HG03378 (cell line): Measurements from ENCODE around the gene TAS2R13.

Experiments
- ATAC-seq: cut with Tn5 transposase; IDR thresholded peaks from one replicate; pipeline ENCODE4 v1.9.1; 2021; ENCODE audit warnings: mild to moderate bottlenecking, moderate library complexity; ENCODE audit not compliant: unreplicated experiment

TAS2R13 gene

DNA sequence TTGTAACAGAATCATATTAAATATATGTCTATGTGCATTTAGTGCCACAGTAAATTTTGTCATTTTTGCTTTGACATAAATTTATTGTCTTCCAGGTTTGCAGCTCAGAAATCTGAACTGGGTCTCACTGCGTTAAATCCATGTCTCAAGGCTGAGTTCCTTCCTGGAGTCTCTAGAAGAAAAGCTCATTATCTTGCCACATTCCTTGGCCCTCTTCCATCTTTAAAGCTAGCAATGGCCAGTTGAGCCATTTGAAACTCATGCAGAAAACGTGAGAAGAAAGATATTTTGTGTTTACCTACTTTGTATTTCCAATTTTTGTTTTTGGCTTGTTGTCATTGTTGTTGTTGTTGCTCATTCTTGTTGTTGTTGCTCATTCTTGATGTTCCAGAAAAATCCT, 36.0 kb downstream of the TAS2R13 start:
- no peak for ATAC-seq

DNA sequence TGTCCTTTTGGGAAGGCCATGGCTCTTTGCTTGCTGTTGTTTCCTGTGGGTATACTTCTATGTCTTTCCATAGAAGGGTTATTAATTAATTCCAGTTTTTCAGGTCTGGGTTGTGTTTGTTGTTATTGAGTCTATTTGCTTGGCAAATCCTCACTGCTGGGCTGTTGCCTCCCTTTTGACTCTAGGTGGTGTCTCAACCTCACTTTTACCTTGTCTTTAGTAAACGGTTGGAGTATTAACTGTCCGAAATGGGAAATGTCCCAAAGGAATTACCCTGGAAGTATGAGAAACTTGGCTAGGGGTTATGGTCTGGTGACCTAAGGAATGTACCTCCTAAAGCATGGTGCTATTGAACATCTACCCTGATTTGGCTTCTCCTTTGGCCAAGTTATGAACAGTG, 42.0 kb downstream of the TAS2R13 start:
- ATAC-seq = no peak

DNA sequence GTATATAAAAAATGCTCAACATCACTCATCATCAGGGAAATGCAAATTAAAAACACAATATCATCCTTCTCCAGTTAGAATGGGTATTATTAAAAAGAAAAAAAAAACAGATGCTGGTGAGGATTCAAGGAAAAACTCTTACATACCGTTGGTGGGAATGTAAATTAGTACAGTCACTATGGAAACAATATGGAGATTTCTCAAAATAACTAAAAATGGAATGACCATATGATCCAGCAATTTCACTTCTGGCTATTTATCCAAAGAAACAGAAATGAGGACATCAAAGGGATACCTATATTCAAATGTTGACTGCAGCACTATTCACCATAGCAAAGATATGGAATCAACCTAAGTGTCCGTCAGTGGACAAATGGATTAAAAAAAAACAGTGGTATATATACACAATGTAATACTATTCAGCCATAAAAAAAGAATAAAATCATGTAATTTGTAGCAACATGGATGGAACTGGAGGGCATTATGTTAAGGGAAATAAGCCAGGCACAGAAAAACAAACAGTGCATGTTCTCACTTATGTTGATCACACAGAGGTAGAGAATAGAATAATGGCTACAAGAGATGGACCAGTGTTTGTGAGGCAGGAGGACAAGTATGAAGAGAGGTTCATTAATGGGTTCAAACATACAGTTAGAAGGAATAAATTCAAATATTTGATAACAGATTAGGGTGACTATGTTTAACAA, 45.7 kb downstream of the TAS2R13 start:
- ATAC-seq = no peak

DNA sequence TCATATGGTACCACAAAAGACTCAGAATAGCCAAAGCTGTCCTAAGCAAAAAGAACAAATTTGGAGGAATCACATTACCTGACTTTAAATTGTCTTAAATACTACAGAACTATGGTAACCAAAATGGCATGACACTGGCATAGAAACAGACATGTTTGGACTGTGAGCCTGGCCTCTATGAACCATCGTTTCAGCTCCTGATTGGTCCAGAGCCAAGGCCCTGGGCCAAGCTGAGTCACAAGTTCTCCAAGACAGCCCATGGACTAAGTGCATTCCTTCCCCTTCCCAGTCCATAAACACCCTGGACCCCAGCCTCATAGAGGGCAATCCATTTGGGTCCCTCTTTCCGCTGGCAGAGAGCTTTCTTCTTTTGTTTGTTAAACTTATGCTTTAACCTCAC, 48.0 kb downstream of the TAS2R13 start:
- ATAC-seq = no peak
